SK-N-SH treated with all-trans-retinoic acid at 6 μM for 48 hours (cell line): ENCODE results near the gene NUDT21.

Experiments
- CSRNP3 ChIP-seq: fragments of 250-450 bp; sonication (Bioruptor Pico); IDR thresholded peaks from 2 replicates; pipeline ENCODE4 v1.5.1; 2021; ENCODE audit warnings: mild to moderate bottlenecking, moderate library complexity
- PATZ1 ChIP-seq: fragments of 250-450 bp; sonication (Bioruptor Pico); IDR thresholded peaks from 2 replicates; pipeline ENCODE4 v1.8.0; 2020; ENCODE audit warnings: mild to moderate bottlenecking, moderate library complexity, borderline replicate concordance
- POU6F1 ChIP-seq: fragments of 250-450 bp; sonication (Bioruptor Pico); IDR thresholded peaks from 2 replicates; pipeline ENCODE4 v1.8.0; 2021; ENCODE audit warnings: low read depth, mild to moderate bottlenecking, moderate library complexity, borderline replicate concordance
- RARB ChIP-seq: fragments of 250-450 bp; sonication (Bioruptor Pico); IDR thresholded peaks from 2 replicates; pipeline ENCODE4 v1.8.0; 2021; ENCODE audit warnings: mild to moderate bottlenecking, moderate library complexity
- ZC3H10 ChIP-seq: fragments of 250-450 bp; sonication (Bioruptor Pico); IDR thresholded peaks from 2 replicates; pipeline ENCODE4 v1.5.1; 2021; ENCODE audit warnings: mild to moderate bottlenecking, moderate library complexity
- ZFP3 ChIP-seq: fragments of 250-450 bp; sonication (Bioruptor Pico); IDR thresholded peaks from 2 replicates; pipeline ENCODE4 v1.5.0; 2020; ENCODE audit warnings: mild to moderate bottlenecking, moderate library complexity
- ZFP30 ChIP-seq: fragments of 450-650 bp; formaldehyde crosslinking; IDR thresholded peaks from 2 replicates; pipeline ENCODE4 v1.5.0; 2022; ENCODE audit warnings: mild to moderate bottlenecking, moderate library complexity
- ZNF70 ChIP-seq: fragments of 450-650 bp; formaldehyde crosslinking; IDR thresholded peaks from 2 replicates; pipeline ENCODE4 v1.5.0; 2020; ENCODE audit warnings: mild to moderate bottlenecking, moderate library complexity

- TF ChIP-seq PATZ1 (CRISPR knock-in tag) (no peak), ZFP30 (no peak), RARB (no peak), ZFP3 (CRISPR knock-in tag) (no peak), POU6F1 (no peak), ZNF70 (no peak), CSRNP3 (CRISPR knock-in tag) (no peak), ZC3H10 (CRISPR knock-in tag) (no peak)
Observed at GRCh38 chr16:56450986-56451752, at the start of gene NUDT21, which contains the start of gene OGFOD1.
